Trophoblast cell (in vitro differentiated cells and primary cell): ENCODE data around the gene GLTP.

Experiments
- DNase-seq, 2 donors: peaks; one replicate each; pipeline ENCODE4 v3.0.0-alpha.2; 2016
- H2AFZ ChIP-seq: 2 replicates; pipeline ENCODE4 v1.6.1; 2013; ENCODE audit warnings: low read length, moderate library complexity, mild to moderate bottlenecking; ENCODE audit not compliant: insufficient read depth, poor library complexity
- H2AK5ac ChIP-seq: 2 replicates; pipeline ENCODE4 v1.6.1; 2013; ENCODE audit warnings: mild to moderate bottlenecking, low read length
- H2BK120ac ChIP-seq: 2 replicates; pipeline ENCODE4 v1.6.1; 2013; ENCODE audit warnings: low read length, mild to moderate bottlenecking, moderate library complexity; ENCODE audit not compliant: insufficient read depth, poor library complexity
- H2BK12ac ChIP-seq: 2 replicates; pipeline ENCODE4 v1.6.1; 2013; ENCODE audit warnings: mild to moderate bottlenecking, low read length, moderate library complexity
- H2BK5ac ChIP-seq: 2 replicates; pipeline ENCODE4 v1.6.1; 2013; ENCODE audit warnings: low read length, low read depth, moderate library complexity, mild to moderate bottlenecking; ENCODE audit not compliant: poor library complexity
- H3K14ac ChIP-seq: 2 replicates; pipeline ENCODE4 v1.6.1; 2013; ENCODE audit warnings: mild to moderate bottlenecking, low read length
- H3K18ac ChIP-seq: 2 replicates; pipeline ENCODE4 v1.6.1; 2013; ENCODE audit warnings: mild to moderate bottlenecking, low read length
- H3K23ac ChIP-seq: 2 replicates; pipeline ENCODE4 v1.6.1; 2013; ENCODE audit warnings: low read length
- H3K27ac ChIP-seq: 2 replicates; pipeline ENCODE4 v1.5.1; 2013; ENCODE audit warnings: low read depth, mild to moderate bottlenecking, inconsistent platforms, low read length, moderate library complexity
- H3K27me3 ChIP-seq: 2 replicates; pipeline ENCODE4 v1.6.1; 2013; ENCODE audit warnings: inconsistent platforms, mild to moderate bottlenecking, low read length, moderate library complexity; ENCODE audit not compliant: insufficient read depth
- H3K36me3 ChIP-seq, 2 experiments: 1 replicate in 1 of 2; 2 replicates in 1 of 2; pipeline ENCODE4 v1.6.1; 2013; ENCODE audit warnings: low read length in 2 of 2, mild to moderate bottlenecking in 2 of 2, moderate library complexity in 1 of 2; ENCODE audit not compliant: insufficient read depth in 2 of 2, control insufficient read depth in 1 of 2
- H3K4ac ChIP-seq: 2 replicates; pipeline ENCODE4 v1.6.1; 2013; ENCODE audit warnings: low read depth, mild to moderate bottlenecking, low read length, moderate library complexity
- H3K4me1 ChIP-seq, 2 experiments: 1 replicate in 1 of 2; 2 replicates in 1 of 2; pipeline ENCODE4 v1.6.1; 2013; ENCODE audit warnings: low read length in 2 of 2, mild to moderate bottlenecking in 2 of 2, moderate library complexity in 1 of 2; ENCODE audit not compliant: insufficient read depth in 2 of 2, control insufficient read depth in 1 of 2
- H3K4me2 ChIP-seq: 2 replicates; pipeline ENCODE4 v1.6.1; 2013; ENCODE audit warnings: inconsistent platforms, mild to moderate bottlenecking, low read length, moderate library complexity
- H3K4me3 ChIP-seq: 2 replicates; pipeline ENCODE4 v1.5.1; 2013; ENCODE audit warnings: mild to moderate bottlenecking, low read depth, low read length, inconsistent platforms
- H3K79me1 ChIP-seq: one replicate; pipeline ENCODE4 v1.6.1; 2013; ENCODE audit warnings: low read length
- H3K79me2 ChIP-seq: 2 replicates; pipeline ENCODE4 v1.6.1; 2013; ENCODE audit warnings: low read length, mild to moderate bottlenecking; ENCODE audit not compliant: control insufficient read depth, insufficient read depth, poor library complexity
- H3K9ac ChIP-seq: 2 replicates; pipeline ENCODE4 v1.6.1; 2013; ENCODE audit warnings: mild to moderate bottlenecking, low read length
- H3K9me3 ChIP-seq: 2 replicates; pipeline ENCODE4 v1.6.1; 2013; ENCODE audit warnings: low read depth, mild to moderate bottlenecking, control low read depth, inconsistent platforms, low read length; ENCODE audit not compliant: insufficient read depth
- H4K12ac ChIP-seq: 2 replicates; pipeline ENCODE4 v1.6.1; 2013; ENCODE audit warnings: low read depth, mild to moderate bottlenecking, low read length, moderate library complexity
- H4K8ac ChIP-seq: 2 replicates; pipeline ENCODE4 v1.6.1; 2013; ENCODE audit warnings: low read depth, mild to moderate bottlenecking, low read length, moderate library complexity
- H4K91ac ChIP-seq: one replicate; pipeline ENCODE4 v1.6.1; 2013; ENCODE audit warnings: low read depth, mild to moderate bottlenecking, low read length, moderate library complexity
- WGBS: extraction: QIAGEN DNeasy Blood & Tissue Kit; methylation state at CpG from one replicate; pipeline ENCODE4 v1.1.7; 2013; ENCODE audit warnings: missing lambda C conversion rate; ENCODE audit not compliant: insufficient read length, insufficient coverage; ENCODE audit errors: extremely low coverage; 5-methylcytosine and 5-hydroxymethylcytosine counted together

Gene GLTP

GRCh38 chr12:109896188-109896587 lies 15.8 kb upstream of the GLTP start:
- no peak overlapping the region for H3K4ac ChIP-seq
- no peak overlapping the region for H2BK12ac ChIP-seq
- no peaks in the 10 kb centered on the region for H3K36me3 ChIP-seq
- no peaks in the 10 kb centered on the region for H3K27me3 ChIP-seq
- no peak overlapping the region for H2AFZ ChIP-seq
- DNase-seq, result no peak
- WGBS, result no CpG with 5 or more reads among the region's 6 CpGs
- H3K79me1 ChIP-seq, result peaks cover 5% of the 10 kb centered on the region
- no peak overlapping the region for H3K4me3 ChIP-seq
- no peak overlapping the region for H3K27ac ChIP-seq
- H4K12ac ChIP-seq, result no peak overlapping the region
- no peak overlapping the region for H4K8ac ChIP-seq
- H3K14ac ChIP-seq, result no peak overlapping the region
- no peak overlapping the region for H2BK5ac ChIP-seq
- H3K9ac ChIP-seq, result no peak overlapping the region
- H2AK5ac ChIP-seq, result no peak overlapping the region
- H3K79me2 ChIP-seq, result peaks cover 5% of the 10 kb centered on the region
- H3K4me2 ChIP-seq, result no peak overlapping the region
- no peaks in the 10 kb centered on the region for H3K9me3 ChIP-seq
- no peak overlapping the region for H3K23ac ChIP-seq
- no peak overlapping the region for H4K91ac ChIP-seq
- peaks cover 2 to 5% of the 10 kb centered on the region in 2 experiments for H3K4me1 ChIP-seq
- H2BK120ac ChIP-seq, result no peak overlapping the region
- H3K18ac ChIP-seq, result no peak overlapping the region

- H3K14ac ChIP-seq, result no peak overlapping the region
- no peak overlapping the region for H4K8ac ChIP-seq
- no peaks in the 10 kb centered on the region for H3K79me1 ChIP-seq
- H3K4me2 ChIP-seq, result no peak overlapping the region
- H4K12ac ChIP-seq, result no peak overlapping the region
- no peak overlapping the region for H3K23ac ChIP-seq
- H2BK5ac ChIP-seq, result no peak overlapping the region
- no peak overlapping the region for H2AK5ac ChIP-seq
- H2BK12ac ChIP-seq, result no peak overlapping the region
- H3K9me3 ChIP-seq, result no peaks in the 10 kb centered on the region
- DNase-seq, result no peak
- no peaks in the 10 kb centered on the region for H3K27me3 ChIP-seq
- no peaks in the 10 kb centered on the region for H3K36me3 ChIP-seq
- no peak overlapping the region for H3K4ac ChIP-seq
- H3K79me2 ChIP-seq, result peaks cover 2% of the 10 kb centered on the region
- no CpG with 5 or more reads among the region's 4 CpGs for WGBS
- H3K4me1 ChIP-seq, result peaks cover 0 to 1% of the 10 kb centered on the region in 2 experiments
- no peak overlapping the region for H2BK120ac ChIP-seq
- no peak overlapping the region for H4K91ac ChIP-seq
- H3K18ac ChIP-seq, result no peak overlapping the region
- no peak overlapping the region for H3K9ac ChIP-seq
- H2AFZ ChIP-seq, result no peak overlapping the region
- H3K27ac ChIP-seq, result no peak overlapping the region
- no peak overlapping the region for H3K4me3 ChIP-seq
Observed at GRCh38 chr12:109894939-109895338, 14.6 kb upstream of the GLTP start.

- Histone ChIP-seq H3K4ac (no peak overlapping the region), H3K27ac (no peak overlapping the region), H3K9me3 (no peaks in the 10 kb centered on the region), H3K18ac (no peak overlapping the region), H3K79me1 (no peaks in the 10 kb centered on the region), H4K12ac (no peak overlapping the region), H3K79me2 (no peaks in the 10 kb centered on the region), H4K8ac (no peak overlapping the region), H3K36me3 (no peaks in the 10 kb centered on the region), H2AFZ (no peak overlapping the region), H2BK5ac (no peak overlapping the region), H4K91ac (no peak overlapping the region), H3K9ac (no peak overlapping the region), H3K4me1 (no peaks in the 10 kb centered on the region), H3K4me2 (no peak overlapping the region), H2BK12ac (no peak overlapping the region), H3K4me3 (no peak overlapping the region), H2BK120ac (no peak overlapping the region), H3K27me3 (no peaks in the 10 kb centered on the region), H3K23ac (no peak overlapping the region), H3K14ac (no peak overlapping the region), H2AK5ac (no peak overlapping the region)
- no CpG with 5 or more reads among the region's 7 CpGs for WGBS
- DNase-seq, result no peak
Observed at GRCh38 chr12:109893261-109893995, 13.1 kb upstream of the GLTP start.

- no peak overlapping the region for H3K14ac ChIP-seq
- no peaks in the 10 kb centered on the region for H3K4me1 ChIP-seq
- no peak overlapping the region for H4K91ac ChIP-seq
- no peak overlapping the region for H2BK5ac ChIP-seq
- no peaks in the 10 kb centered on the region for H3K27me3 ChIP-seq
- H2BK12ac ChIP-seq, result no peak overlapping the region
- no peaks in the 10 kb centered on the region for H3K9me3 ChIP-seq
- no peak overlapping the region for H3K23ac ChIP-seq
- no peak for DNase-seq
- H3K79me1 ChIP-seq, result no peaks in the 10 kb centered on the region
- H2AK5ac ChIP-seq, result no peak overlapping the region
- H3K4ac ChIP-seq, result no peak overlapping the region
- H2AFZ ChIP-seq, result no peak overlapping the region
- no peaks in the 10 kb centered on the region for H3K36me3 ChIP-seq
- no peak overlapping the region for H4K12ac ChIP-seq
- H2BK120ac ChIP-seq, result no peak overlapping the region
- no peak overlapping the region for H3K18ac ChIP-seq
- no peak overlapping the region for H3K27ac ChIP-seq
- no CpG with 5 or more reads among the region's 4 CpGs for WGBS
- H3K9ac ChIP-seq, result no peak overlapping the region
- H4K8ac ChIP-seq, result no peak overlapping the region
- no peak overlapping the region for H3K4me3 ChIP-seq
- no peak overlapping the region for H3K4me2 ChIP-seq
- no peaks in the 10 kb centered on the region for H3K79me2 ChIP-seq
Observed at GRCh38 chr12:109892748-109893147, 12.4 kb upstream of the GLTP start.
